Measurements from ENCODE around the gene LRP8.

DNA sequence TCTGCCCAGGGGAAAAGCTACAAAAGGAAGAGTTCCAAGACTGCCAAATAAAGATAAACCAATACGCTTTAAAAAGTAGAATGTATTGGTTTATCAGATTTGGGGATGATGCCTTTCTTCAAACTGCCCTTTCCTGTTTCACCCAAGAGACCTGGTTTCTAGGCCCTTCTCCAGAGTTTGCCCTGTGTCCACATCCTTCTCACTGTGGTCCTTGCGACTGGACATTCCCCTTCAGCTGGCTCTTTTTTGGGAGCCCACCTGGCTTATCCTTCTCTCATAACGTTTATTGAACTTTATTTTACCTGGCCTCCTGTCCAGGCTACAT lies 106.9 kb downstream of the LRP8 start:
- TF ChIP-seq TAF1 (IDR thresholded peaks at IDR 0.05; ENCODE audit: low read depth, low read length) (no peak), POLR2A (IDR thresholded peaks at IDR 0.05; ENCODE audit: low read depth, low read length) (no peak), POLR2AphosphoS5 (IDR thresholded peaks at IDR 0.05; ENCODE audit: low read depth, low read length) (no peak)

Data from GM12891 (cell line).